ENCODE data around the gene ADCY2. TPM values are rescaled to one million over a fixed set of nuclear protein-coding genes. Genes with fewer than 3 reads are reported as not detected.

ADCY2 gene
- total and polyA plus RNA-seq, 9 of the 15 experiments (the other 6 are each of a cell fraction or from before 2014, with no cell fraction given) = 0.01 to 0.15 (median 0.03) TPM; not detected in 5

DNA sequence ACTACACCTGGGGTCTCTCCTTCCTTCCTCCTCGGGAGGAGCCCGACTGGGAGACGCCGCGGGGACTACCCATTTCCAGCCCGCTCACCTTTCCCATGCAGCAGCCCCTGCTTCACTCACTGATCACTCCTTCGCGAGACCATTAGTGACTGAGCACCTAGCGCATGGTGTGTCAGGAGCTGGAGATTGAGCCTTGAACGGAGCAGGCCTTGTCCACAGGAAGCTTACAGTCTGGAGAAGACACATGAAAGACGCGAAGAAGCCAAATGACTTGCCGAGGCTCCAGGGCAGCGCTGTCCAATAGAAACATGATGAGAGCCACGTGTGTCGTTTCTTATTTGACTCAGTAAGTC, 455.3 kb downstream of the ADCY2 start:
- H4K20me1 ChIP-seq (replicated peaks; ENCODE audit: control insufficient read depth, insufficient read depth, low read length) = no peaks in the 10 kb centered on the region
- no peaks in the 10 kb centered on the region for H3K79me2 ChIP-seq (ENCODE audit: control insufficient read depth, insufficient read depth, low read length)
- H3K4me3 ChIP-seq = no peak overlapping the region
- TF ChIP-seq, protein P1, sequence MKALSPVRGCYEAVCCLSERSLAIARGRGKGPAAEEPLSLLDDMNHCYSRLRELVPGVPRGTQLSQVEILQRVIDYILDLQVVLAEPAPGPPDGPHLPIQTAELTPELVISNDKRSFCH (CRISPR knock-in tag; IDR thresholded peaks at IDR 0.05) = no peak
- TF ChIP-seq, protein P1 (tag; IDR thresholded peaks at IDR 0.05) = no peak
- TF ChIP-seq, protein P2, sequence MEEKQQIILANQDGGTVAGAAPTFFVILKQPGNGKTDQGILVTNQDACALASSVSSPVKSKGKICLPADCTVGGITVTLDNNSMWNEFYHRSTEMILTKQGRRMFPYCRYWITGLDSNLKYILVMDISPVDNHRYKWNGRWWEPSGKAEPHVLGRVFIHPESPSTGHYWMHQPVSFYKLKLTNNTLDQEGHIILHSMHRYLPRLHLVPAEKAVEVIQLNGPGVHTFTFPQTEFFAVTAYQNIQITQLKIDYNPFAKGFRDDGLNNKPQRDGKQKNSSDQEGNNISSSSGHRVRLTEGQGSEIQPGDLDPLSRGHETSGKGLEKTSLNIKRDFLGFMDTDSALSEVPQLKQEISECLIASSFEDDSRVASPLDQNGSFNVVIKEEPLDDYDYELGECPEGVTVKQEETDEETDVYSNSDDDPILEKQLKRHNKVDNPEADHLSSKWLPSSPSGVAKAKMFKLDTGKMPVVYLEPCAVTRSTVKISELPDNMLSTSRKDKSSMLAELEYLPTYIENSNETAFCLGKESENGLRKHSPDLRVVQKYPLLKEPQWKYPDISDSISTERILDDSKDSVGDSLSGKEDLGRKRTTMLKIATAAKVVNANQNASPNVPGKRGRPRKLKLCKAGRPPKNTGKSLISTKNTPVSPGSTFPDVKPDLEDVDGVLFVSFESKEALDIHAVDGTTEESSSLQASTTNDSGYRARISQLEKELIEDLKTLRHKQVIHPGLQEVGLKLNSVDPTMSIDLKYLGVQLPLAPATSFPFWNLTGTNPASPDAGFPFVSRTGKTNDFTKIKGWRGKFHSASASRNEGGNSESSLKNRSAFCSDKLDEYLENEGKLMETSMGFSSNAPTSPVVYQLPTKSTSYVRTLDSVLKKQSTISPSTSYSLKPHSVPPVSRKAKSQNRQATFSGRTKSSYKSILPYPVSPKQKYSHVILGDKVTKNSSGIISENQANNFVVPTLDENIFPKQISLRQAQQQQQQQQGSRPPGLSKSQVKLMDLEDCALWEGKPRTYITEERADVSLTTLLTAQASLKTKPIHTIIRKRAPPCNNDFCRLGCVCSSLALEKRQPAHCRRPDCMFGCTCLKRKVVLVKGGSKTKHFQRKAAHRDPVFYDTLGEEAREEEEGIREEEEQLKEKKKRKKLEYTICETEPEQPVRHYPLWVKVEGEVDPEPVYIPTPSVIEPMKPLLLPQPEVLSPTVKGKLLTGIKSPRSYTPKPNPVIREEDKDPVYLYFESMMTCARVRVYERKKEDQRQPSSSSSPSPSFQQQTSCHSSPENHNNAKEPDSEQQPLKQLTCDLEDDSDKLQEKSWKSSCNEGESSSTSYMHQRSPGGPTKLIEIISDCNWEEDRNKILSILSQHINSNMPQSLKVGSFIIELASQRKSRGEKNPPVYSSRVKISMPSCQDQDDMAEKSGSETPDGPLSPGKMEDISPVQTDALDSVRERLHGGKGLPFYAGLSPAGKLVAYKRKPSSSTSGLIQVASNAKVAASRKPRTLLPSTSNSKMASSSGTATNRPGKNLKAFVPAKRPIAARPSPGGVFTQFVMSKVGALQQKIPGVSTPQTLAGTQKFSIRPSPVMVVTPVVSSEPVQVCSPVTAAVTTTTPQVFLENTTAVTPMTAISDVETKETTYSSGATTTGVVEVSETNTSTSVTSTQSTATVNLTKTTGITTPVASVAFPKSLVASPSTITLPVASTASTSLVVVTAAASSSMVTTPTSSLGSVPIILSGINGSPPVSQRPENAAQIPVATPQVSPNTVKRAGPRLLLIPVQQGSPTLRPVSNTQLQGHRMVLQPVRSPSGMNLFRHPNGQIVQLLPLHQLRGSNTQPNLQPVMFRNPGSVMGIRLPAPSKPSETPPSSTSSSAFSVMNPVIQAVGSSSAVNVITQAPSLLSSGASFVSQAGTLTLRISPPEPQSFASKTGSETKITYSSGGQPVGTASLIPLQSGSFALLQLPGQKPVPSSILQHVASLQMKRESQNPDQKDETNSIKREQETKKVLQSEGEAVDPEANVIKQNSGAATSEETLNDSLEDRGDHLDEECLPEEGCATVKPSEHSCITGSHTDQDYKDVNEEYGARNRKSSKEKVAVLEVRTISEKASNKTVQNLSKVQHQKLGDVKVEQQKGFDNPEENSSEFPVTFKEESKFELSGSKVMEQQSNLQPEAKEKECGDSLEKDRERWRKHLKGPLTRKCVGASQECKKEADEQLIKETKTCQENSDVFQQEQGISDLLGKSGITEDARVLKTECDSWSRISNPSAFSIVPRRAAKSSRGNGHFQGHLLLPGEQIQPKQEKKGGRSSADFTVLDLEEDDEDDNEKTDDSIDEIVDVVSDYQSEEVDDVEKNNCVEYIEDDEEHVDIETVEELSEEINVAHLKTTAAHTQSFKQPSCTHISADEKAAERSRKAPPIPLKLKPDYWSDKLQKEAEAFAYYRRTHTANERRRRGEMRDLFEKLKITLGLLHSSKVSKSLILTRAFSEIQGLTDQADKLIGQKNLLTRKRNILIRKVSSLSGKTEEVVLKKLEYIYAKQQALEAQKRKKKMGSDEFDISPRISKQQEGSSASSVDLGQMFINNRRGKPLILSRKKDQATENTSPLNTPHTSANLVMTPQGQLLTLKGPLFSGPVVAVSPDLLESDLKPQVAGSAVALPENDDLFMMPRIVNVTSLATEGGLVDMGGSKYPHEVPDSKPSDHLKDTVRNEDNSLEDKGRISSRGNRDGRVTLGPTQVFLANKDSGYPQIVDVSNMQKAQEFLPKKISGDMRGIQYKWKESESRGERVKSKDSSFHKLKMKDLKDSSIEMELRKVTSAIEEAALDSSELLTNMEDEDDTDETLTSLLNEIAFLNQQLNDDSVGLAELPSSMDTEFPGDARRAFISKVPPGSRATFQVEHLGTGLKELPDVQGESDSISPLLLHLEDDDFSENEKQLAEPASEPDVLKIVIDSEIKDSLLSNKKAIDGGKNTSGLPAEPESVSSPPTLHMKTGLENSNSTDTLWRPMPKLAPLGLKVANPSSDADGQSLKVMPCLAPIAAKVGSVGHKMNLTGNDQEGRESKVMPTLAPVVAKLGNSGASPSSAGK (IDR thresholded peaks at IDR 0.05) = no peak
- TF ChIP-seq, protein P3, sequence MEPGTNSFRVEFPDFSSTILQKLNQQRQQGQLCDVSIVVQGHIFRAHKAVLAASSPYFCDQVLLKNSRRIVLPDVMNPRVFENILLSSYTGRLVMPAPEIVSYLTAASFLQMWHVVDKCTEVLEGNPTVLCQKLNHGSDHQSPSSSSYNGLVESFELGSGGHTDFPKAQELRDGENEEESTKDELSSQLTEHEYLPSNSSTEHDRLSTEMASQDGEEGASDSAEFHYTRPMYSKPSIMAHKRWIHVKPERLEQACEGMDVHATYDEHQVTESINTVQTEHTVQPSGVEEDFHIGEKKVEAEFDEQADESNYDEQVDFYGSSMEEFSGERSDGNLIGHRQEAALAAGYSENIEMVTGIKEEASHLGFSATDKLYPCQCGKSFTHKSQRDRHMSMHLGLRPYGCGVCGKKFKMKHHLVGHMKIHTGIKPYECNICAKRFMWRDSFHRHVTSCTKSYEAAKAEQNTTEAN (CRISPR knock-in tag; IDR thresholded peaks at IDR 0.05) = no peak
- no peak for TF ChIP-seq PHB2 (IDR thresholded peaks at IDR 0.05; ENCODE audit: low read depth)
- TF ChIP-seq IRF2 (CRISPR knock-in tag; IDR thresholded peaks at IDR 0.05) = no peak
- TF ChIP-seq MTA1 (IDR thresholded peaks at IDR 0.05; ENCODE audit: borderline replicate concordance) = no peak
- TF ChIP-seq TBL1XR1 (IDR thresholded peaks at IDR 0.05; ENCODE audit: low read length in 2 of 2) = no peak
- no peak for TF ChIP-seq CREB1 (IDR thresholded peaks at IDR 0.05)
- no peak for TF ChIP-seq CREB1 (CRISPR knock-in tag; IDR thresholded peaks at IDR 0.05)
- FAIRE-seq (no peak), DNase-seq (ENCODE audit: extremely low read depth in 1 of 4, low spot score in 3 of 4) (no peak), ATAC-seq (no peak)
- ChIA-PET POLR2A (no interaction called here), CTCF (ENCODE audit: low intra/inter-chr PET ratio) (no interaction called here)
- WGBS (ENCODE audit: insufficient coverage, low coverage, missing lambda C conversion rate) = 42% methylated on average over 14 of the region's 16 CpGs
- no peak overlapping the region; the same call in 1 of the 2 replicates for H2AFZ ChIP-seq (ENCODE audit: low read depth, low read length)
- H3K9me3 ChIP-seq (replicated peaks; ENCODE audit: control insufficient read depth, insufficient read depth, low read depth, low read length) = no peaks in the 10 kb centered on the region
- BruUV-seq (replicated peaks) = no TSS peak
- in situ Hi-C loops (cut with MboI) = no loop called here
- H3K27ac ChIP-seq (ENCODE audit: extremely low read depth, low read depth, low read length) = no peak overlapping the region
- intact Hi-C loops (cut with micrococcal nuclease) = no loop called here
- no peak overlapping the region for H3K4me2 ChIP-seq (ENCODE audit: insufficient read depth, low read length)
- H3K36me3 ChIP-seq (ENCODE audit: control insufficient read depth, insufficient read depth, low read length) = no peaks in the 10 kb centered on the region
- no peak overlapping the region for H3K9ac ChIP-seq (ENCODE audit: insufficient read depth in 1 of 2, low read depth in 2 of 2, low read length in 2 of 2)
- peaks cover 4 to 13% of the 10 kb centered on the region in 2 experiments; a peak in 2 of 5 replicates for H3K27me3 ChIP-seq (ENCODE audit: control insufficient read depth in 2 of 2, insufficient read depth in 2 of 2, low read length in 2 of 2)
- H3K9me1 ChIP-seq (ENCODE audit: control insufficient read depth, insufficient read depth, low read length) = no peaks in the 10 kb centered on the region
- peaks cover 0 to 4% of the 10 kb centered on the region in 2 experiments; a peak in 1 of 5 replicates for H3K4me1 ChIP-seq (replicated peaks in 1 of 2; ENCODE audit: control insufficient read depth in 2 of 2, insufficient read depth in 2 of 2, low read length in 2 of 2)

All from K562 (cell line).